Measurements from ENCODE around the gene BPIFB1. TPM values are rescaled to one million over a fixed set of nuclear protein-coding genes. Genes with fewer than 3 reads are reported as not detected.

Gene BPIFB1
- total RNA-seq, 4 donors from 2014 or later, result 0.21 TPM; not detected in 3

DNA sequence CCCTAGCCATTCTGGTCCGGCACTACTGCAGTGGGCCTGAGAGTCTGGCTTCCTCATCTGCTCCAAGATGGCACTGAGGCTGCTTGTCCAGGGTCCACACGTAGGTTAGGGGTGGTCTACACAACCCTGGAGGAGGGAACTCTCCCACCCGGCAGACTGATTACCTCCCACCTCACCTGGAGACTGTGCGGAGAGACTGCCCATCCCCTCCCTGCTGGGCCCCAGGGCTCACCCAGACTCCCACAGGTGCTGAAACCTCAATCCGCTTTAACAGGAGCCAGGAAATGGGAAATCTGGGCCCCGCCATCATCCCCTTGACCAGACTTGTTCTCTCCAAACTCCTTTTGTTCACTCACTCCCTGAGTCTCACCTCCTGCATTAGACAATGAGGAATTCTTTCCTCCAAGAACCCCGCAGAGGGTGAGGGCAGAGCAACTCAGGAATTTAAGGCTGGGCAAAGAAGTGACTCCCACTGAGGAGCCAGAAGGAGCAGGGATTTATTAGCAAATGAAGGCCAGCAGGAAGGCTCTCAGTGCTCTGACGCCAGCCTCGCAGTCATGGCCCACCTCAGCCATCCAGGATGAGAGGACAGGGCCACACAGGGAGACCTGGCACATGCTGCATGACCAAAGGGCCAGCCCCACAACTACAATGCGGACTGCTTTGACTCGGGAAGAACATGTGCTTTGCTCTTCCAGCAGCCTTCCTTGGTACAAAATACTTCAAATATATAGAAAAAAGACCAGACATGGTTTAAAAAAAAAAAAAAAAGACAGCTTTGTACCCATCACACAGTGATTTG lies 65.3 kb downstream of the BPIFB1 start:
- Histone ChIP-seq H3K27ac (no peak overlapping the region), H3K9me3 (no peaks in the 10 kb centered on the region), H3K27me3 (no peaks in the 10 kb centered on the region), H3K36me3 (no peaks in the 10 kb centered on the region), H3K4me1 (no peaks in the 10 kb centered on the region), H3K4me3 (no peak overlapping the region)
- TF ChIP-seq, protein P1, sequence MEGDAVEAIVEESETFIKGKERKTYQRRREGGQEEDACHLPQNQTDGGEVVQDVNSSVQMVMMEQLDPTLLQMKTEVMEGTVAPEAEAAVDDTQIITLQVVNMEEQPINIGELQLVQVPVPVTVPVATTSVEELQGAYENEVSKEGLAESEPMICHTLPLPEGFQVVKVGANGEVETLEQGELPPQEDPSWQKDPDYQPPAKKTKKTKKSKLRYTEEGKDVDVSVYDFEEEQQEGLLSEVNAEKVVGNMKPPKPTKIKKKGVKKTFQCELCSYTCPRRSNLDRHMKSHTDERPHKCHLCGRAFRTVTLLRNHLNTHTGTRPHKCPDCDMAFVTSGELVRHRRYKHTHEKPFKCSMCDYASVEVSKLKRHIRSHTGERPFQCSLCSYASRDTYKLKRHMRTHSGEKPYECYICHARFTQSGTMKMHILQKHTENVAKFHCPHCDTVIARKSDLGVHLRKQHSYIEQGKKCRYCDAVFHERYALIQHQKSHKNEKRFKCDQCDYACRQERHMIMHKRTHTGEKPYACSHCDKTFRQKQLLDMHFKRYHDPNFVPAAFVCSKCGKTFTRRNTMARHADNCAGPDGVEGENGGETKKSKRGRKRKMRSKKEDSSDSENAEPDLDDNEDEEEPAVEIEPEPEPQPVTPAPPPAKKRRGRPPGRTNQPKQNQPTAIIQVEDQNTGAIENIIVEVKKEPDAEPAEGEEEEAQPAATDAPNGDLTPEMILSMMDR (IDR thresholded peaks at IDR 0.05), result no peak
- TF ChIP-seq POLR2A (IDR thresholded peaks at IDR 0.05), result no peak
- DNase-seq, result no peak
- intact Hi-C loops (cut with DNase I; ENCODE audit: low total_unique reads), result no loop called here

DNA sequence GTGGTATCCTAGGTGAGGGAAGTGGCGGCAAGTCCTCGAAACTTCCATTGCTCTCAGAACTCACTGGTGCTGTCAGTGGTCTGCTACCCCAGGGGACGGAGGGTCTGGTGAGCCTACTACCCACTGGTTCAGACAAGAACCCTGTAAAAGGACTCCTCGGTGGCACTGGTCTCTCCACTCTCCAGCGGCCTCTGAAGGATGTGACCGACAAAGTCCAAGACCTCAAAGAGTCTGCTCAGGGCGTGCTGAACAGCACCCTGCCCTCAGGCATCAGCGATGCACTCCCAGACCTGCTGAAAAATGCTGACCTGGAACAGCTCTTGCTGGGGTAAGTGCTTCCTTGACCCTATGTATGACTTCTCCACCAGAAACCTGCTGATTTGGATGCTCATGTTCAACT lies 66.5 kb downstream of the BPIFB1 start:
- no peak overlapping the region for H3K27ac ChIP-seq
- DNase-seq, result no peak
- H3K4me1 ChIP-seq, result no peaks in the 10 kb centered on the region
- H3K4me3 ChIP-seq, result no peak overlapping the region
- H3K9me3 ChIP-seq, result no peaks in the 10 kb centered on the region
- TF ChIP-seq, protein P1 (IDR thresholded peaks at IDR 0.05), result no peak
- TF ChIP-seq POLR2A (IDR thresholded peaks at IDR 0.05), result no peak
- intact Hi-C loops (cut with DNase I; ENCODE audit: low total_unique reads), result no loop called here
- no peaks in the 10 kb centered on the region for H3K36me3 ChIP-seq
- H3K27me3 ChIP-seq, result no peaks in the 10 kb centered on the region

DNA sequence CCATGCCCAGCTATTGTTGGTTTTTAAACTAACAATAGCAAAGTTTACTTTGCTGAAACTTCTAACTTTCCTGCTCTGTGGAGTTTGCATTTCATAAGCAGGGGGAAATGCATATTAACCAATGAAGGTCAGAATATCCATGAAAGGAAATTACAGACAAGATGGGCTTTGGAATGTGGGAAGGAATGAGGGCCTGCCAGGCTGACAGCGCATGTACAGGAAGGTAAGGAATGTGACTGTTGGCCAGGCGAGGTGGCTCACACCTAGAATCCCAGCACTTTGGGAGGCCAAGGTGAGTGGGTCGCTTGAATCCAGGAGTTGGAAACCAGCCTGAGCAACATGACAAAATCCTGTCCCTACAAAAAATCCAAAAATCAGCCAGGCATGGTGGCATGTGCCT lies 68.7 kb downstream of the BPIFB1 start:
- Histone ChIP-seq H3K9me3 (no peaks in the 10 kb centered on the region), H3K4me3 (no peak overlapping the region), H3K36me3 (no peaks in the 10 kb centered on the region), H3K27me3 (no peaks in the 10 kb centered on the region), H3K27ac (no peak overlapping the region), H3K4me1 (no peaks in the 10 kb centered on the region)
- DNase-seq, result no peak
- TF ChIP-seq, protein P1 (IDR thresholded peaks at IDR 0.05), result no peak
- no peak for TF ChIP-seq POLR2A (IDR thresholded peaks at IDR 0.05)
- intact Hi-C loops (cut with DNase I; ENCODE audit: low total_unique reads), result no loop called here

DNA sequence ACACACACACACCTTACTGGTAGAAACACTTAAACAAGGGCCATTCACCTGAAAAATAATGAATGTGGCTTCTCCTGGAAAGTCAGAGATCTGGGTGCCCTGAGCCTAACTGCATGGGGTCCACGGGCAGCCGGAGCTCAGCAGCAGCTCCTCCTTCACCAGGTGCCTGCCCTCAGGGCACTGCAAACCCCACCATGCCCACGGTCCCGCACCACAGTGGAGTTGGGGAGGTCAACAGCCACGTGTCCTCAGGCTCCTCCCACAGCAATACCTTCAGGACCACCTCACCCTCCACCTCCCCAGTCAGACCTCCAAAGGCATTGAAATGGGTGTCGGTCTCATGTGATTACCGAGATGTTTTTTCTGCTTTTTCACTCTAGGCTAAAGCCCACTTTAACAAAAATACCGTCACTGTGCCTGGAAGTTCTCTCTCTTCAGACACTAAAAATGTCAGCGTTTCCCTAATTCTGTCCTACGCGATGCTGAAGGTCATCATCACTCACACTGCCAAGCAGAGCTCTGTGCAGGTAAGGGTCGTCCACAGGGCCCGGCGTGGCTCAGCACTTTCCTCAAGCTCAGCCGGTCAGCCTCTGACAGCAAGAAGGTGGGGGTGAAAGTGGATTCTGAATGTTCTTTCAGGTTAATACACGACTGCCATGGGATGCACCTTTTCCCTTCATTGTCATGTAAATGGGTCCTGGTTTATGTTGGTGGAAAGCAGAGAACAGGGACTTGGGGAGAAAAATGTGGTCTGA lies 69.4 kb downstream of the BPIFB1 start:
- Histone ChIP-seq H3K36me3 (no peaks in the 10 kb centered on the region), H3K4me1 (no peaks in the 10 kb centered on the region), H3K27me3 (no peaks in the 10 kb centered on the region), H3K9me3 (no peaks in the 10 kb centered on the region), H3K27ac (no peak overlapping the region), H3K4me3 (no peak overlapping the region)
- DNase-seq, result no peak
- no peak for TF ChIP-seq POLR2A (IDR thresholded peaks at IDR 0.05)
- TF ChIP-seq, protein P1 (IDR thresholded peaks at IDR 0.05), result no peak
- intact Hi-C loops (cut with DNase I; ENCODE audit: low total_unique reads), result no loop called here

DNA sequence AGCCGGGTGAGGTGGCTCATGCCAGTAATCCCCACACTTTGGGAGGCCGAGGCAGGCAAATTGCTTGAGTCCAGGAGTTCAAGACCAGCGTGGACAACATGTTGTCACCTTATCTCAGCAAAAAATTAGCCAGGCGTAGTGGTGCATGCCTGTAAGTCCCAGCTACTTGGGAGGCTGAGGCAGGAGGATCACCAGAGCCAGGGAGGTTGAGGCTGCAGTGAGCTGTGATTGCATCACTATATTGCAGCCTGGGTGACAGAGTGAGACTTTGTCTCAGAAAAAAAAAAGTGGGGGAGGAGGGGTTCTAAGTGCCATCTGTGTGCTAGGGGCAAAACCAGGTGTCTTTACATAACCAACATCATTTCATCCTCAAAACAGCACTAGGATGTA lies 70.0 kb downstream of the BPIFB1 start:
- DNase-seq, result no peak
- Histone ChIP-seq H3K27me3 (no peaks in the 10 kb centered on the region), H3K9me3 (no peaks in the 10 kb centered on the region), H3K4me3 (no peak overlapping the region), H3K4me1 (no peaks in the 10 kb centered on the region), H3K27ac (no peak overlapping the region), H3K36me3 (no peaks in the 10 kb centered on the region)
- TF ChIP-seq POLR2A (IDR thresholded peaks at IDR 0.05), result no peak
- TF ChIP-seq, protein P1 (IDR thresholded peaks at IDR 0.05), result no peak
- intact Hi-C loops (cut with DNase I; ENCODE audit: low total_unique reads), result no loop called here
